Tibial nerve (tissue), 4 donors: Measurements from ENCODE around the gene PDZD2. TPM values are rescaled to one million over a fixed set of nuclear protein-coding genes. Genes with fewer than 3 reads are reported as not detected.
A peak's percentile ranks its signal among the peaks of the same experiment; 100 is the strongest.

Source experiments
- DNase-seq, 2 donors: peaks; one replicate each; pipeline ENCODE4 v3.0.0-alpha.2; 2019; ENCODE audit warnings: low spot score in 2 of 2
- H3K27ac ChIP-seq, 4 donors: fragments of 200-600 bp; sonication (generic) in 3 of 4; one replicate each; pipeline ENCODE4 v1.5.1; 2017 to 2019; ENCODE audit warnings: mild to moderate bottlenecking in 1 of 4
- H3K27me3 ChIP-seq, 2 donors: fragments of 200-600 bp; sonication (generic) in 1 of 2; one replicate each; pipeline versions ENCODE4 v1.5.1 to v1.6.0; 2017 to 2019
- H3K36me3 ChIP-seq, 3 donors: fragments of 200-600 bp; sonication (generic); one replicate each; pipeline ENCODE4 v1.5.1; 2018 to 2019
- H3K4me1 ChIP-seq, 4 donors: fragments of 200-600 bp; sonication (generic) in 3 of 4; one replicate each; pipeline ENCODE4 v1.5.1; 2017 to 2019
- H3K4me3 ChIP-seq, 4 donors: fragments of 200-600 bp; sonication (generic) in 3 of 4; one replicate each; pipeline ENCODE4 v1.5.1; 2017 to 2019; ENCODE audit warnings: mild to moderate bottlenecking in 1 of 4, moderate library complexity in 1 of 4
- H3K9me3 ChIP-seq, 4 donors: fragments of 200-600 bp; sonication (generic) in 3 of 4; one replicate each; pipeline ENCODE4 v1.5.1; 2017 to 2019
- EP300 ChIP-seq, 2 donors: sonication (generic); formaldehyde crosslinking; IDR thresholded peaks; one replicate each; pipeline ENCODE4 v1.6.1; 2017; ENCODE audit warnings: antibody characterized with exemption in 2 of 2, mild to moderate bottlenecking in 1 of 2
- POLR2A ChIP-seq, 2 donors: fragments of 450-650 bp; IDR thresholded peaks; one replicate each; pipeline ENCODE4 v1.6.1; 2017; ENCODE audit warnings: antibody characterized with exemption in 2 of 2, mild to moderate bottlenecking in 2 of 2, moderate library complexity in 2 of 2
- WGBS, 2 donors: methylation state at CpG; one replicate each; pipeline ENCODE4 v1.1.5; 2018; 5-methylcytosine and 5-hydroxymethylcytosine counted together
- total RNA-seq, 4 donors: library from RNA; depleted of rRNA; stranded (reverse); fragments of >200 nt; gene quantifications; one replicate each; pipeline ENCODE4 v1.1.0, GENCODE V29; 2016
- TF ChIP-seq, protein P1 (sequence below), 5 experiments: fragments of 200-600 bp in 3 of 5; fragments of 450-650 bp in 2 of 5; sonication (generic) in 3 of 5; IDR thresholded peaks; one replicate each; pipeline ENCODE4 v1.5.1; 2016 to 2019; ENCODE audit warnings: antibody characterized with exemption in 5 of 5, mild to moderate bottlenecking in 3 of 5, moderate library complexity in 2 of 5

Gene PDZD2
- total RNA-seq, 4 donors from 2014 or later, result 102 to 153 (median 117) TPM

DNA sequence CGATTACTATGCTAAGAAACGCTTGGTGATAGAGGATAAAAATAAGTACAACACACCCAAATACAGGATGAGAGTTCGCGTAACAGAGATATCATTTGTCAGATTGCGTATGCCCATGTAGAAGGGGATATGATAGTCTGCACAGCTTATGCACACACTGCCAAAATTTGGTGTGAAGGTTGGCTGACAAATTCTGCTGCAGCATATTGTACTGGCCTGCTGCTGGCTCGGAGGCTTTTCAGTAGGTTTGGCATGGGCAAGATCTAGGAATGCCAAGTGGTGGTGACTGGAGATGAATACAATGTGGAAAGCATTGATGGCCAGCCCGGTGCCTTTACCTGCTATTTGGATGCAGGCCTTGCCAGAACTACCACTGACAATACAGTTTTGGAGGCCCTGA lies 208.4 kb downstream of the PDZD2 start:
- no peak overlapping the region for H3K4me3 ChIP-seq
- 75 to 83% methylated on average over 7 of the region's 7 CpGs for WGBS, 2 donors
- no peaks in the 10 kb centered on the region for H3K9me3 ChIP-seq
- no peaks in the 10 kb centered on the region for H3K27me3 ChIP-seq
- TF ChIP-seq, protein P1, sequence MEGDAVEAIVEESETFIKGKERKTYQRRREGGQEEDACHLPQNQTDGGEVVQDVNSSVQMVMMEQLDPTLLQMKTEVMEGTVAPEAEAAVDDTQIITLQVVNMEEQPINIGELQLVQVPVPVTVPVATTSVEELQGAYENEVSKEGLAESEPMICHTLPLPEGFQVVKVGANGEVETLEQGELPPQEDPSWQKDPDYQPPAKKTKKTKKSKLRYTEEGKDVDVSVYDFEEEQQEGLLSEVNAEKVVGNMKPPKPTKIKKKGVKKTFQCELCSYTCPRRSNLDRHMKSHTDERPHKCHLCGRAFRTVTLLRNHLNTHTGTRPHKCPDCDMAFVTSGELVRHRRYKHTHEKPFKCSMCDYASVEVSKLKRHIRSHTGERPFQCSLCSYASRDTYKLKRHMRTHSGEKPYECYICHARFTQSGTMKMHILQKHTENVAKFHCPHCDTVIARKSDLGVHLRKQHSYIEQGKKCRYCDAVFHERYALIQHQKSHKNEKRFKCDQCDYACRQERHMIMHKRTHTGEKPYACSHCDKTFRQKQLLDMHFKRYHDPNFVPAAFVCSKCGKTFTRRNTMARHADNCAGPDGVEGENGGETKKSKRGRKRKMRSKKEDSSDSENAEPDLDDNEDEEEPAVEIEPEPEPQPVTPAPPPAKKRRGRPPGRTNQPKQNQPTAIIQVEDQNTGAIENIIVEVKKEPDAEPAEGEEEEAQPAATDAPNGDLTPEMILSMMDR (IDR thresholded peaks at IDR 0.05), result no peak
- no peak for TF ChIP-seq POLR2A (IDR thresholded peaks at IDR 0.05)
- no peak for TF ChIP-seq EP300 (IDR thresholded peaks at IDR 0.05)
- DNase-seq, result no peak
- H3K36me3 ChIP-seq, result no peaks in the 10 kb centered on the region
- H3K4me1 ChIP-seq, result no peaks in the 10 kb centered on the region
- H3K27ac ChIP-seq, result no peak overlapping the region

GRCh38 chr5:31850981-31851689 lies 212.2 kb downstream of the PDZD2 start:
- Histone ChIP-seq H3K4me1 (peaks cover 0 to 21% (median 2%) of the 10 kb centered on the region in 4 donors), H3K36me3 (no peaks in the 10 kb centered on the region), H3K4me3 (no peak overlapping the region), H3K9me3 (no peaks in the 10 kb centered on the region), H3K27ac (no peak overlapping the region), H3K27me3 (no peaks in the 10 kb centered on the region)
- DNase-seq, result no peak
- WGBS, 2 donors, result 53 to 57% methylated on average over 4 of the region's 4 CpGs
- no peak for TF ChIP-seq EP300 (IDR thresholded peaks at IDR 0.05)
- TF ChIP-seq, protein P1 (IDR thresholded peaks at IDR 0.05), result no peak
- TF ChIP-seq POLR2A (IDR thresholded peaks at IDR 0.05), result no peak

GRCh38 chr5:31853398-31854135 lies 214.6 kb downstream of the PDZD2 start:
- H3K36me3 ChIP-seq, result peaks cover 0 to 17% (median 0%) of the 10 kb centered on the region in 3 donors
- TF ChIP-seq EP300 (IDR thresholded peaks at IDR 0.05) (no peak), POLR2A (IDR thresholded peaks at IDR 0.05) (no peak)
- TF ChIP-seq, protein P1 (IDR thresholded peaks at IDR 0.05), result no peak
- peaks cover 0 to 21% (median 2%) of the 10 kb centered on the region in 4 donors for H3K4me1 ChIP-seq
- H3K9me3 ChIP-seq, result peaks cover 0 to 3% (median under 1%) of the 10 kb centered on the region in 4 donors
- 53 to 56% methylated on average over 7 to 8 of the region's 8 CpGs for WGBS, 2 donors
- peak overlapping the region in 3 of 4 donors; percentile 56 to 77 (median 67) for H3K4me3 ChIP-seq
- H3K27me3 ChIP-seq, result no peaks in the 10 kb centered on the region
- DNase-seq, result no peak
- H3K27ac ChIP-seq, result peak overlapping the region; percentile 80 to 93 (median 90)

GRCh38 chr5:31854181-31855133 lies 215.5 kb downstream of the PDZD2 start:
- Histone ChIP-seq H3K27ac (peak overlapping the region; percentile 80 to 93 (median 90)), H3K4me3 (peak overlapping the region; percentile 56 to 77 (median 72)), H3K9me3 (peaks cover 0 to 11% (median 2%) of the 10 kb centered on the region in 4 donors), H3K27me3 (no peaks in the 10 kb centered on the region), H3K36me3 (peaks cover 0 to 26% (median 0%) of the 10 kb centered on the region in 3 donors), H3K4me1 (peaks cover 0 to 21% (median 2%) of the 10 kb centered on the region in 4 donors)
- 1 to 4% methylated on average over 37 to 48 of the region's 49 CpGs for WGBS, 2 donors
- TF ChIP-seq POLR2A (IDR thresholded peaks at IDR 0.05) (peak in 1 of 2 donors; percentile 33), EP300 (IDR thresholded peaks at IDR 0.05) (peak in 1 of 2 donors; percentile 58)
- TF ChIP-seq, protein P1 (IDR thresholded peaks at IDR 0.05), result no peak
- DNase-seq, result peak in 1 of 2 donors; percentile 35
